ENCODE data around the gene KCNK15. TPM values are rescaled to one million over a fixed set of nuclear protein-coding genes. Genes with fewer than 3 reads are reported as not detected.

The KCNK15 gene
- total and polyA plus RNA-seq, 9 of the 15 experiments (the other 6 are each of a cell fraction or from before 2014, with no cell fraction given) = 0.03 to 0.30 (median 0.17) TPM; not detected in 5

GRCh38 chr20:44739942-44740341, 5.7 kb upstream of the KCNK15 start:
- CTCF ChIA-PET (ENCODE audit: low intra/inter-chr PET ratio) = no interaction called here
- in situ Hi-C loops (cut with MboI) = loop anchor here (5.0 to 10.0 kb wide), 2 partner anchors 53 to 125 kb away; no protein-coding TSS in a partner anchor

More at GRCh38 chr20:44739942-44740341, 5.7 kb upstream of the KCNK15 start:
- POLR2A ChIA-PET = no interaction called here
- no peaks in the 10 kb centered on the region; a peak in 1 of 5 replicates for H3K4me1 ChIP-seq (replicated peaks in 1 of 2; ENCODE audit: control insufficient read depth in 2 of 2, insufficient read depth in 2 of 2, low read length in 2 of 2)
- WGBS (ENCODE audit: insufficient coverage, low coverage, missing lambda C conversion rate) = 11% methylated on average over 2 of the region's 2 CpGs
- no peaks in the 10 kb centered on the region for H3K9me1 ChIP-seq (ENCODE audit: control insufficient read depth, insufficient read depth, low read length)
- H3K4me3 ChIP-seq = no peak overlapping the region
- intact Hi-C loops (cut with micrococcal nuclease) = no loop called here
- BruUV-seq (replicated peaks) = no TSS peak
- H3K27me3 ChIP-seq (ENCODE audit: control insufficient read depth in 2 of 2, insufficient read depth in 2 of 2, low read length in 2 of 2) = no peaks in the 10 kb centered on the region
- DNase-seq (ENCODE audit: extremely low read depth in 1 of 4, low spot score in 3 of 4) = no peak
- no peaks in the 10 kb centered on the region for H3K36me3 ChIP-seq (ENCODE audit: control insufficient read depth, insufficient read depth, low read length)
- no peaks in the 10 kb centered on the region for H4K20me1 ChIP-seq (replicated peaks; ENCODE audit: control insufficient read depth, insufficient read depth, low read length)
- FAIRE-seq = no peak
- no peak overlapping the region for H3K27ac ChIP-seq (ENCODE audit: extremely low read depth, low read depth, low read length)
- no peaks in the 10 kb centered on the region; the same call in 1 of the 2 replicates for H3K9me3 ChIP-seq (replicated peaks; ENCODE audit: control insufficient read depth, insufficient read depth, low read depth, low read length)
- no peak overlapping the region for H2AFZ ChIP-seq (ENCODE audit: low read depth, low read length)
- no peaks in the 10 kb centered on the region for H3K79me2 ChIP-seq (ENCODE audit: control insufficient read depth, insufficient read depth, low read length)
- no peak overlapping the region for H3K4me2 ChIP-seq (ENCODE audit: insufficient read depth, low read length)
- TF ChIP-seq THRB (CRISPR knock-in tag; conservative IDR thresholded peaks at IDR 0.05) (no peak), FUS (optimal IDR thresholded peaks at IDR 0.05; ENCODE audit: low read depth, low read length) (no peak), HMGXB4 (CRISPR knock-in tag; IDR thresholded peaks at IDR 0.05) (no peak), NFE2L1 (tag; IDR thresholded peaks at IDR 0.05; ENCODE audit: borderline replicate concordance, low read depth) (no peak), FOSL1 (tag; conservative IDR thresholded peaks at IDR 0.05) (no peak), CGGBP1 (CRISPR knock-in tag; IDR thresholded peaks at IDR 0.05) (no peak), RFX7 (CRISPR knock-in tag; IDR thresholded peaks at IDR 0.05) (no peak), ATF6 (CRISPR knock-in tag; IDR thresholded peaks at IDR 0.05) (no peak), BACH1 (tag; IDR thresholded peaks at IDR 0.05) (no peak), ZBTB9 (CRISPR knock-in tag; IDR thresholded peaks at IDR 0.05) (no peak), ESRRA (IDR thresholded peaks at IDR 0.05; ENCODE audit: borderline replicate concordance, low read depth) (no peak)
- no peak overlapping the region; a peak in 1 of 4 replicates for H3K9ac ChIP-seq (ENCODE audit: insufficient read depth in 1 of 2, low read depth in 2 of 2, low read length in 2 of 2)
- no peak for ATAC-seq
